ENCODE data around the gene KDM5A. TPM values are rescaled to one million over a fixed set of nuclear protein-coding genes. Genes with fewer than 3 reads are reported as not detected.
A peak's percentile ranks its signal among the peaks of the same experiment; 100 is the strongest.

The KDM5A gene
- total RNA-seq, 1 donor from 2014 or later: 72.0 TPM

GRCh38 chr12:247271-247670 is 141.8 kb downstream of the KDM5A start:
- TF ChIP-seq, protein P1, sequence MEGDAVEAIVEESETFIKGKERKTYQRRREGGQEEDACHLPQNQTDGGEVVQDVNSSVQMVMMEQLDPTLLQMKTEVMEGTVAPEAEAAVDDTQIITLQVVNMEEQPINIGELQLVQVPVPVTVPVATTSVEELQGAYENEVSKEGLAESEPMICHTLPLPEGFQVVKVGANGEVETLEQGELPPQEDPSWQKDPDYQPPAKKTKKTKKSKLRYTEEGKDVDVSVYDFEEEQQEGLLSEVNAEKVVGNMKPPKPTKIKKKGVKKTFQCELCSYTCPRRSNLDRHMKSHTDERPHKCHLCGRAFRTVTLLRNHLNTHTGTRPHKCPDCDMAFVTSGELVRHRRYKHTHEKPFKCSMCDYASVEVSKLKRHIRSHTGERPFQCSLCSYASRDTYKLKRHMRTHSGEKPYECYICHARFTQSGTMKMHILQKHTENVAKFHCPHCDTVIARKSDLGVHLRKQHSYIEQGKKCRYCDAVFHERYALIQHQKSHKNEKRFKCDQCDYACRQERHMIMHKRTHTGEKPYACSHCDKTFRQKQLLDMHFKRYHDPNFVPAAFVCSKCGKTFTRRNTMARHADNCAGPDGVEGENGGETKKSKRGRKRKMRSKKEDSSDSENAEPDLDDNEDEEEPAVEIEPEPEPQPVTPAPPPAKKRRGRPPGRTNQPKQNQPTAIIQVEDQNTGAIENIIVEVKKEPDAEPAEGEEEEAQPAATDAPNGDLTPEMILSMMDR (IDR thresholded peaks at IDR 0.05): no peak
- no peaks in the 10 kb centered on the region for H3K4me1 ChIP-seq
- no peak for ATAC-seq
- H3K9me3 ChIP-seq: no peaks in the 10 kb centered on the region
- no peak for DNase-seq
- no peak overlapping the region for H3K4me3 ChIP-seq
- intact Hi-C loops (cut with DNase I): no loop called here
- H3K27ac ChIP-seq: no peak overlapping the region
- no peaks in the 10 kb centered on the region for H3K27me3 ChIP-seq
- no peaks in the 10 kb centered on the region for H3K36me3 ChIP-seq

- TF ChIP-seq, protein P1 (IDR thresholded peaks at IDR 0.05): no peak
- intact Hi-C loops (cut with DNase I): no loop called here
- no peak overlapping the region for H3K4me3 ChIP-seq
- ATAC-seq (no peak), DNase-seq (no peak)
- H3K27ac ChIP-seq: no peak overlapping the region
- H3K36me3 ChIP-seq: no peaks in the 10 kb centered on the region
- H3K27me3 ChIP-seq: no peaks in the 10 kb centered on the region
- H3K4me1 ChIP-seq: no peaks in the 10 kb centered on the region
- H3K9me3 ChIP-seq: no peaks in the 10 kb centered on the region
Measured at GRCh38 chr12:243381-243780, 145.7 kb downstream of the KDM5A start.

GRCh38 chr12:242496-242895 is 146.6 kb downstream of the KDM5A start:
- no peaks in the 10 kb centered on the region for H3K36me3 ChIP-seq
- intact Hi-C loops (cut with DNase I): no loop called here
- DNase-seq (no peak), ATAC-seq (no peak)
- no peak overlapping the region for H3K27ac ChIP-seq
- no peaks in the 10 kb centered on the region for H3K9me3 ChIP-seq
- no peaks in the 10 kb centered on the region for H3K4me1 ChIP-seq
- no peak overlapping the region for H3K4me3 ChIP-seq
- TF ChIP-seq, protein P1 (IDR thresholded peaks at IDR 0.05): no peak
- H3K27me3 ChIP-seq: no peaks in the 10 kb centered on the region

GRCh38 chr12:241266-241665 is 147.9 kb downstream of the KDM5A start:
- intact Hi-C loops (cut with DNase I): no loop called here
- Histone ChIP-seq H3K27me3 (peaks cover 4% of the 10 kb centered on the region), H3K4me3 (no peak overlapping the region), H3K9me3 (no peaks in the 10 kb centered on the region), H3K36me3 (no peaks in the 10 kb centered on the region), H3K27ac (no peak overlapping the region), H3K4me1 (no peaks in the 10 kb centered on the region)
- no peak for ATAC-seq
- TF ChIP-seq, protein P1 (IDR thresholded peaks at IDR 0.05): no peak
- DNase-seq: no peak

GRCh38 chr12:240566-240965 is 148.6 kb downstream of the KDM5A start:
- no peak for DNase-seq
- Histone ChIP-seq H3K27ac (no peak overlapping the region), H3K36me3 (no peaks in the 10 kb centered on the region), H3K9me3 (no peaks in the 10 kb centered on the region), H3K27me3 (peaks cover 4% of the 10 kb centered on the region), H3K4me1 (no peaks in the 10 kb centered on the region), H3K4me3 (no peak overlapping the region)
- TF ChIP-seq, protein P1 (IDR thresholded peaks at IDR 0.05): no peak
- intact Hi-C loops (cut with DNase I): no loop called here
- ATAC-seq: no peak

GRCh38 chr12:238736-239398 is 150.3 kb downstream of the KDM5A start:
- DNase-seq: peak; percentile 15
- no peak overlapping the region for H3K4me3 ChIP-seq
- no peak for ATAC-seq

More at GRCh38 chr12:238736-239398, 150.3 kb downstream of the KDM5A start:
- H3K27me3 ChIP-seq: peaks cover 4% of the 10 kb centered on the region
- TF ChIP-seq, protein P1 (IDR thresholded peaks at IDR 0.05): no peak
- H3K36me3 ChIP-seq: no peaks in the 10 kb centered on the region
- no peaks in the 10 kb centered on the region for H3K9me3 ChIP-seq
- intact Hi-C loops (cut with DNase I): no loop called here
- H3K4me1 ChIP-seq: no peaks in the 10 kb centered on the region
- H3K27ac ChIP-seq: no peak overlapping the region

Data from upper lobe of right lung (tissue), 1 donor.